MM.1S (cell line): ENCODE results near the gene CCDC171.

Experiments used
- DNase-seq: peaks from one replicate; pipeline ENCODE4 v3.0.0-alpha.2; 2015
- H2AFZ ChIP-seq: fragments of 300-600 bp; sonication (generic); 2 replicates; pipeline ENCODE4 v1.6.0; 2016; ENCODE audit warnings: antibody characterized with exemption, low read length
- H3F3A ChIP-seq: fragments of 300-600 bp; sonication (generic); 2 replicates; pipeline ENCODE4 v1.6.1; 2016; ENCODE audit warnings: mild to moderate bottlenecking, antibody characterized with exemption, low read length, moderate library complexity, mixed read lengths; ENCODE audit not compliant: insufficient read depth
- H3K27ac ChIP-seq: fragments of 300-600 bp; sonication (generic); 2 replicates; pipeline ENCODE4 v1.5.1; 2016; ENCODE audit warnings: mild to moderate bottlenecking, low read length
- H3K27me3 ChIP-seq: fragments of 300-600 bp; sonication (generic); replicated peaks from 2 replicates; pipeline ENCODE4 v1.6.0; 2016; ENCODE audit warnings: low read length; ENCODE audit not compliant: insufficient read depth
- H3K36me3 ChIP-seq: fragments of 300-600 bp; sonication (generic); replicated peaks from 2 replicates; pipeline ENCODE4 v1.6.1; 2016; ENCODE audit warnings: mild to moderate bottlenecking, low read length, mixed read lengths; ENCODE audit not compliant: insufficient read depth
- H3K4me1 ChIP-seq: fragments of 300-600 bp; sonication (generic); 2 replicates; pipeline ENCODE4 v1.6.1; 2016; ENCODE audit warnings: low read length, mixed read lengths
- H3K4me2 ChIP-seq: fragments of 300-600 bp; sonication (generic); 2 replicates; pipeline ENCODE4 v1.6.0; 2016; ENCODE audit warnings: low read depth, low read length
- H3K4me3 ChIP-seq: fragments of 300-600 bp; sonication (generic); 2 replicates; pipeline ENCODE4 v1.5.1; 2016; ENCODE audit warnings: low read length, mixed read lengths
- H3K79me2 ChIP-seq: fragments of 300-600 bp; sonication (generic); 2 replicates; pipeline ENCODE4 v1.6.1; 2016; ENCODE audit warnings: mixed run types, low read length, mixed read lengths
- H3K9ac ChIP-seq: fragments of 300-600 bp; sonication (generic); 2 replicates; pipeline ENCODE4 v1.6.1; 2016; ENCODE audit warnings: low read length, mixed read lengths
- H3K9me2 ChIP-seq: fragments of 300-600 bp; sonication (generic); replicated peaks from 2 replicates; pipeline ENCODE4 v1.6.1; 2016; ENCODE audit warnings: mild to moderate bottlenecking, low read length, mixed read lengths; ENCODE audit not compliant: insufficient read depth
- H3K9me3 ChIP-seq: fragments of 300-600 bp; sonication (generic); replicated peaks from 2 replicates; pipeline ENCODE4 v1.6.1; 2016; ENCODE audit warnings: mild to moderate bottlenecking, low read length, mixed read lengths; ENCODE audit not compliant: insufficient read depth
- H4K20me1 ChIP-seq: fragments of 300-600 bp; sonication (generic); 2 replicates; pipeline ENCODE4 v1.6.1; 2016; ENCODE audit warnings: mild to moderate bottlenecking, low read length, moderate library complexity, mixed read lengths; ENCODE audit not compliant: insufficient read depth
- CTCF ChIP-seq: fragments of 300-600 bp; sonication (generic); IDR thresholded peaks from 2 replicates; pipeline ENCODE4 v1.5.1; 2016; ENCODE audit warnings: antibody characterized with exemption, low read length, mixed read lengths
- EZH2 ChIP-seq: fragments of 300-600 bp; sonication (generic); optimal IDR thresholded peaks from 2 replicates; pipeline ENCODE3; 2017; ENCODE audit warnings: low read depth, mild to moderate bottlenecking, antibody characterized with exemption, low read length, mixed read lengths
- EZH2phosphoT487 ChIP-seq: fragments of 300-600 bp; sonication (generic); IDR thresholded peaks from 2 replicates; pipeline ENCODE4 v1.6.1; 2018; ENCODE audit warnings: antibody characterized with exemption, low read length

CCDC171 gene

GRCh38 chr9:15576350-15577050 is 23.7 kb downstream of the CCDC171 start:
- TF ChIP-seq EZH2phosphoT487 (no peak), CTCF (no peak), EZH2 (no peak)
- Histone ChIP-seq H3F3A (no peaks in the 10 kb centered on the region), H3K79me2 (no peaks in the 10 kb centered on the region), H3K4me1 (no peaks in the 10 kb centered on the region), H3K36me3 (no peaks in the 10 kb centered on the region), H2AFZ (no peak overlapping the region), H3K9ac (no peak overlapping the region), H3K27me3 (no peaks in the 10 kb centered on the region), H3K27ac (no peak overlapping the region), H3K4me3 (no peak overlapping the region), H3K9me2 (no peaks in the 10 kb centered on the region), H3K4me2 (no peak overlapping the region), H3K9me3 (no peaks in the 10 kb centered on the region), H4K20me1 (no peaks in the 10 kb centered on the region)
- no peak for DNase-seq

- no peak overlapping the region for H3K9ac ChIP-seq
- no peak overlapping the region for H3K4me3 ChIP-seq
- H3K4me2 ChIP-seq, result no peak overlapping the region
- H3K27me3 ChIP-seq, result no peaks in the 10 kb centered on the region
- H3K4me1 ChIP-seq, result no peaks in the 10 kb centered on the region
- no peaks in the 10 kb centered on the region for H3K36me3 ChIP-seq
- no peaks in the 10 kb centered on the region for H3K79me2 ChIP-seq
- no peaks in the 10 kb centered on the region for H3K9me2 ChIP-seq
- H3F3A ChIP-seq, result no peaks in the 10 kb centered on the region
- no peak for DNase-seq
- no peak overlapping the region for H2AFZ ChIP-seq
- no peak for TF ChIP-seq CTCF
- no peak for TF ChIP-seq EZH2phosphoT487
- no peak for TF ChIP-seq EZH2
- no peak overlapping the region for H3K27ac ChIP-seq
- H4K20me1 ChIP-seq, result no peaks in the 10 kb centered on the region
- no peaks in the 10 kb centered on the region for H3K9me3 ChIP-seq
Measured at GRCh38 chr9:15578714-15579113, 25.9 kb downstream of the CCDC171 start.

- no peak for DNase-seq
- H3K4me2 ChIP-seq, result no peak overlapping the region
- TF ChIP-seq EZH2phosphoT487, result no peak
- no peak for TF ChIP-seq EZH2
- no peak for TF ChIP-seq CTCF
Measured at GRCh38 chr9:15584379-15584778, 31.5 kb downstream of the CCDC171 start.

More at GRCh38 chr9:15584379-15584778, 31.5 kb downstream of the CCDC171 start:
- Histone ChIP-seq H3K36me3 (no peaks in the 10 kb centered on the region), H3K4me1 (no peaks in the 10 kb centered on the region), H4K20me1 (no peaks in the 10 kb centered on the region), H3K27ac (no peak overlapping the region), H3K4me3 (no peak overlapping the region), H3K79me2 (no peaks in the 10 kb centered on the region), H3K27me3 (no peaks in the 10 kb centered on the region), H3K9ac (no peak overlapping the region), H3F3A (no peaks in the 10 kb centered on the region), H3K9me3 (no peaks in the 10 kb centered on the region), H2AFZ (no peak overlapping the region), H3K9me2 (no peaks in the 10 kb centered on the region)
